Smooth muscle cell (in vitro differentiated cells): ENCODE results near the gene CYP4F3. TPM values are rescaled to one million over a fixed set of nuclear protein-coding genes. Genes with fewer than 3 reads are reported as not detected.

ENCODE experiments used
- DNase-seq: peaks from one replicate; lab custom pipeline; 2025; ENCODE audit not compliant: unreplicated experiment; lab: John Stamatoyannopoulos, UW
- H2AFZ ChIP-seq: fragments of 200-600 bp; sonication (generic); 2 replicates; pipeline ENCODE4 v1.6.0; 2016; ENCODE audit warnings: antibody characterized with exemption, low read depth, mild to moderate bottlenecking
- H3F3A ChIP-seq: fragments of 200-600 bp; sonication (generic); 2 replicates; pipeline ENCODE4 v1.6.0; 2017; ENCODE audit warnings: antibody characterized with exemption, low read depth
- H3K27ac ChIP-seq: fragments of 200-600 bp; sonication (generic); 2 replicates; pipeline ENCODE4 v1.5.1; 2016; ENCODE audit warnings: low read depth, mild to moderate bottlenecking
- H3K27me3 ChIP-seq: fragments of 200-600 bp; sonication (generic); 2 replicates; pipeline ENCODE4 v1.6.1; 2016; ENCODE audit warnings: low read depth, mild to moderate bottlenecking
- H3K36me3 ChIP-seq: fragments of 200-600 bp; sonication (generic); 2 replicates; pipeline ENCODE4 v1.5.1; 2016; ENCODE audit warnings: low read depth
- H3K4me1 ChIP-seq: fragments of 200-600 bp; sonication (generic); 2 replicates; pipeline ENCODE4 v1.5.1; 2016; ENCODE audit warnings: low read depth
- H3K4me2 ChIP-seq: fragments of 200-600 bp; sonication (generic); 2 replicates; pipeline ENCODE4 v1.6.0; 2016; ENCODE audit warnings: mild to moderate bottlenecking
- H3K4me3 ChIP-seq: fragments of 200-600 bp; sonication (generic); 2 replicates; pipeline ENCODE4 v1.5.1; 2016; ENCODE audit warnings: mild to moderate bottlenecking
- H3K79me2 ChIP-seq: fragments of 200-600 bp; sonication (generic); 2 replicates; pipeline ENCODE4 v1.6.0; 2016; ENCODE audit warnings: low read depth, mild to moderate bottlenecking
- H3K9ac ChIP-seq: fragments of 200-600 bp; sonication (generic); 2 replicates; pipeline ENCODE4 v1.6.0; 2016; ENCODE audit warnings: low read depth
- H3K9me3 ChIP-seq: fragments of 200-600 bp; sonication (generic); replicated peaks from 2 replicates; pipeline ENCODE4 v1.5.1; 2016; ENCODE audit warnings: low read depth
- H4K20me1 ChIP-seq: fragments of 200-600 bp; sonication (generic); 2 replicates; pipeline ENCODE4 v1.6.0; 2016; ENCODE audit warnings: low read depth
- WGBS: methylation state at CpG from one replicate; pipeline ENCODE4 v1.1.7; 2016; ENCODE audit warnings: low lambda C conversion rate; 5-methylcytosine and 5-hydroxymethylcytosine counted together
- polyA plus RNA-seq: library from polyadenylated mRNA; unstranded; fragments of >200 nt; fragmentation: Nextera tagmentation; extraction: Ambion mirVana; gene quantifications from 2 replicates; pipeline ENCODE4 v1.2.1, GENCODE V29; 2016
- total RNA-seq: library from RNA; depleted of rRNA; stranded (reverse); fragments of >200 nt; gene quantifications from 2 replicates; pipeline ENCODE4 v1.2.3, GENCODE V29; 2014
- TF ChIP-seq, protein P1 (sequence below): fragments of 200-600 bp; sonication (generic); IDR thresholded peaks from 2 replicates; pipeline ENCODE4 v1.5.1; 2017; ENCODE audit warnings: borderline replicate concordance, mild to moderate bottlenecking, antibody characterized with exemption; ENCODE audit not compliant: insufficient read depth, poor library complexity, severe bottlenecking

CYP4F3 gene
- total and polyA plus RNA-seq, 2 experiments from 2014 or later, result not detected

GRCh38 chr19:15671237-15671821, 30.6 kb downstream of the CYP4F3 start:
- no peaks in the 10 kb centered on the region for H4K20me1 ChIP-seq
- no peaks in the 10 kb centered on the region for H3K4me1 ChIP-seq
- TF ChIP-seq, protein P1, sequence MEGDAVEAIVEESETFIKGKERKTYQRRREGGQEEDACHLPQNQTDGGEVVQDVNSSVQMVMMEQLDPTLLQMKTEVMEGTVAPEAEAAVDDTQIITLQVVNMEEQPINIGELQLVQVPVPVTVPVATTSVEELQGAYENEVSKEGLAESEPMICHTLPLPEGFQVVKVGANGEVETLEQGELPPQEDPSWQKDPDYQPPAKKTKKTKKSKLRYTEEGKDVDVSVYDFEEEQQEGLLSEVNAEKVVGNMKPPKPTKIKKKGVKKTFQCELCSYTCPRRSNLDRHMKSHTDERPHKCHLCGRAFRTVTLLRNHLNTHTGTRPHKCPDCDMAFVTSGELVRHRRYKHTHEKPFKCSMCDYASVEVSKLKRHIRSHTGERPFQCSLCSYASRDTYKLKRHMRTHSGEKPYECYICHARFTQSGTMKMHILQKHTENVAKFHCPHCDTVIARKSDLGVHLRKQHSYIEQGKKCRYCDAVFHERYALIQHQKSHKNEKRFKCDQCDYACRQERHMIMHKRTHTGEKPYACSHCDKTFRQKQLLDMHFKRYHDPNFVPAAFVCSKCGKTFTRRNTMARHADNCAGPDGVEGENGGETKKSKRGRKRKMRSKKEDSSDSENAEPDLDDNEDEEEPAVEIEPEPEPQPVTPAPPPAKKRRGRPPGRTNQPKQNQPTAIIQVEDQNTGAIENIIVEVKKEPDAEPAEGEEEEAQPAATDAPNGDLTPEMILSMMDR, result no peak
- H3K27ac ChIP-seq, result no peak overlapping the region
- H2AFZ ChIP-seq, result no peak overlapping the region
- H3K4me2 ChIP-seq, result no peak overlapping the region
- H3F3A ChIP-seq, result no peaks in the 10 kb centered on the region
- peaks cover 4% of the 10 kb centered on the region for H3K9me3 ChIP-seq
- no peak overlapping the region for H3K4me3 ChIP-seq
- no peak overlapping the region for H3K9ac ChIP-seq
- no peaks in the 10 kb centered on the region for H3K36me3 ChIP-seq
- DNase-seq, result no peak
- no peaks in the 10 kb centered on the region for H3K79me2 ChIP-seq
- no peaks in the 10 kb centered on the region for H3K27me3 ChIP-seq
- 72% methylated on average over 5 of the region's 5 CpGs for WGBS

DNA sequence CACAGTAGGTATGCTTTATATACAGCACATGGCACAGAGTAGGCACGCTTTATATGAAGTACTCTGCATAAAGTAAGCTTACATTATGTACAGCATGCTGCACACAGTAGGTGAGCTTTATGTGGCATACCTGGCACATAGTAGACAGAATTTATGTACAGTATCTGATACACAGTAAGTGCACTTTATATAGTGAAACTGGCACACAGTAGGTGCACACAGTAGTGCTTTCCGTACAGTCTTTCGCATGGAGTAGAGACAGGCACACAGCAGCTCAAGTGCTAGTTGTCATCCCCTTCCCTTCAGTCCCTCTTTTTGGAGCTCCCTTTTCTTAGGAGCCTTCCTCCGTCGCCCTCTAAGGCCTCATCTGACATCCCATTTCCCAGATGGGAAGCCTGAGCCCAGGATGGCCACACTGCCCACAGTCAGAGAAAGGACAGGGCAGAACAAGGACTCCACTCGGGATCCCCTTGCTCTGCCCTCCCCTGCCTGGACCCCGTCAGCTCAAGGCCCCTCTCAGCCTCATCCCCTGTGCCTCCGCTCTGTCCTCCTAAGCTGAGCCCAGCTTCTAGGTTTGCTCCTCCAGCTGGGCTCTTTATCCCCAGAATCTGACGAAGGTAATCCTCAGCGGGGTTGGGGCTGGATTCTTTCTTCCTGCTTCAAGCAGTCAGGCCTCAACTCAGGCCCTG, 31.3 kb downstream of the CYP4F3 start:
- H3K4me3 ChIP-seq, result no peak overlapping the region

DNA sequence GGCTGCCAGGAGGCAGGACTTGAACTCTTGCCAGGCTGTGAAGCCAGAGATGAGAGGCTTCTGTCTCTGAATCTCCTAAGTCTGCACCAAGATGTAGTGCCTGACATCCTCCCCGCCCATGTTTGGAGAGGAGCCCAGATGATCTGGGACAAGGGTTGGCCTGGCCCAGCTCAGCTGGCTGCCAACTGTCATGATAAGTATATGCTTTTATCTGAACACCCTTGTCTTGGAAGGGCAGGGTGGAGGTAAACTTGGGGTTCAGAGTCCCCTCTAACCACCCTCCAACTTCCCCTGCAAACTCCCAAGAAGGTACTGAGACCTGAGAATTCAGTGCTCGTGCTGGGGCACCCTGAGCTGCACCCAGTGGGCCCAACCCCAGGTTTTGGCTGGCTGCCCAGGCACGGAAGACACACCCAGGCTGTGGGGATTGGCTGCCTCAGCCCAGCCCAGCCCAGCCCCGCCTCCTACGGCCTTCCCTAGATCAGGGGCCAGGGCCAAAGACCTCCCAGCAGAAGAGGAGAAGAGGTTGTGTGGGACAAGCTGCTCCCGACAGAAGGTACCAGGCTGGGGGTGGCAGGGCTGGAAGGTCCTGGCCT, 32.0 kb downstream of the CYP4F3 start, which contains the start of gene CYP4F12:
Gene CYP4F12, plus strand, starts transcription at position 508 of the 596 bp plus-strand sequence. CDS start 443 bp downstream, outside the sequence.
- Histone ChIP-seq H3K9ac (no peak within 1 kb of the TSS), H3K36me3 (no peaks in the 10 kb centered on the region), H3K4me1 (no peaks in the 10 kb centered on the region), H3K79me2 (no peaks in the 10 kb centered on the region), H3K4me2 (no peak within 1 kb of the TSS), H2AFZ (no peak within 1 kb of the TSS), H3K4me3 (no peak within 1 kb of the TSS), H3K27ac (no peak within 1 kb of the TSS), H3F3A (no peaks in the 10 kb centered on the region), H3K9me3 (peaks cover 4% of the 10 kb centered on the region), H3K27me3 (no peaks in the 10 kb centered on the region), H4K20me1 (no peaks in the 10 kb centered on the region)
- no peak for DNase-seq
- WGBS, result 51% methylated on average over 6 of the region's 6 CpGs
- TF ChIP-seq, protein P1, result no peak

More for the DNA sequence above, 31.3 kb downstream of the CYP4F3 start:
- Histone ChIP-seq H3K27me3 (no peaks in the 10 kb centered on the region), H3K4me2 (no peak overlapping the region), H3K36me3 (no peaks in the 10 kb centered on the region), H2AFZ (no peak overlapping the region), H3K9ac (no peak overlapping the region), H3K27ac (no peak overlapping the region), H4K20me1 (no peaks in the 10 kb centered on the region), H3F3A (no peaks in the 10 kb centered on the region), H3K4me1 (no peaks in the 10 kb centered on the region), H3K9me3 (peaks cover 4% of the 10 kb centered on the region), H3K79me2 (no peaks in the 10 kb centered on the region)
- no peak for DNase-seq
- WGBS, result 58% methylated on average over 10 of the region's 10 CpGs
- TF ChIP-seq, protein P1, result no peak
